Liver (tissue), 3 donors: ENCODE data around the gene CFAP61.

Experiments
- ATF3 ChIP-seq: IDR thresholded peaks from 2 replicates; pipeline ENCODE4 v1.6.1; 2016; ENCODE audit warnings: antibody characterized with exemption
- CTCF ChIP-seq: fragments of 150-350 bp; IDR thresholded peaks from 2 replicates; pipeline ENCODE4 v1.5.1; 2017; ENCODE audit warnings: improper control_type of control experiment, low read depth, low read length; ENCODE audit not compliant: missing input control
- EGR1 ChIP-seq, 2 donors: IDR thresholded peaks; 2 replicates each; pipeline ENCODE4 v1.6.1; 2016 to 2018; ENCODE audit warnings: antibody characterized with exemption in 2 of 2, low read depth in 2 of 2
- GABPA ChIP-seq, 2 donors: IDR thresholded peaks in 1 of 2; conservative IDR thresholded peaks in 1 of 2; 2 replicates each; pipeline ENCODE4 v1.6.1; 2016; ENCODE audit warnings: antibody characterized with exemption in 2 of 2, mild to moderate bottlenecking in 1 of 2, moderate library complexity in 1 of 2
- JUND ChIP-seq, 2 donors: IDR thresholded peaks; 2 replicates each; pipeline ENCODE4 v1.6.1; 2016; ENCODE audit warnings: antibody characterized with exemption in 2 of 2
- REST ChIP-seq: IDR thresholded peaks from 2 replicates; pipeline ENCODE4 v1.6.1; 2016; ENCODE audit warnings: antibody characterized with exemption, mild to moderate bottlenecking
- SP1 ChIP-seq: IDR thresholded peaks from 2 replicates; pipeline ENCODE4 v1.6.1; 2018; ENCODE audit warnings: antibody characterized with exemption, mild to moderate bottlenecking
- TAF1 ChIP-seq: conservative IDR thresholded peaks from 2 replicates; pipeline ENCODE4 v1.6.1; 2016; ENCODE audit warnings: antibody characterized with exemption, mild to moderate bottlenecking
- YY1 ChIP-seq: IDR thresholded peaks from 2 replicates; pipeline ENCODE4 v1.6.1; 2016; ENCODE audit warnings: antibody characterized with exemption, mild to moderate bottlenecking
- donor health status: healthy.
- donor health status: healthy.

GRCh38 chr20:20139403-20139802 is 87.1 kb downstream of the CFAP61 start:
- TF ChIP-seq SP1: no peak
- TF ChIP-seq YY1: no peak
- TF ChIP-seq JUND (IDR thresholded peaks at IDR 0.05): no peak
- TF ChIP-seq REST: no peak
- TF ChIP-seq CTCF: no peak
- TF ChIP-seq TAF1: no peak
- no peak for TF ChIP-seq EGR1 (IDR thresholded peaks at IDR 0.05; ENCODE audit: low read depth in 2 of 2)
- TF ChIP-seq GABPA (IDR thresholded peaks at IDR 0.05 in 1 of 2, conservative IDR thresholded peaks at IDR 0.05 in 1 of 2): no peak
- no peak for TF ChIP-seq ATF3
